Coronary artery (tissue), 2 donors: ENCODE results near the gene MFGE8.
A peak's percentile ranks its signal among the peaks of the same experiment; 100 is the strongest.

Experiments
- DNase-seq: peaks from one replicate; pipeline ENCODE4 v3.0.0-alpha.2; 2017; ENCODE audit warnings: low spot score
- H3K27ac ChIP-seq, 2 donors: fragments of 200-600 bp; sonication (generic); one replicate each; pipeline ENCODE4 v1.5.1; 2016 to 2019
- H3K4me3 ChIP-seq: fragments of 200-600 bp; sonication (generic); 2 replicates; pipeline ENCODE4 v1.5.1; 2016; ENCODE audit warnings: mild to moderate bottlenecking, moderate library complexity
- TF ChIP-seq, protein P1 (sequence below): fragments of 200-600 bp; sonication (generic); IDR thresholded peaks from one replicate; pipeline ENCODE4 v1.5.1; 2019; ENCODE audit warnings: antibody characterized with exemption

Gene MFGE8

GRCh38 chr15:88907111-88907510 lies 6.1 kb downstream of the MFGE8 start:
- DNase-seq: no peak
- TF ChIP-seq, protein P1, sequence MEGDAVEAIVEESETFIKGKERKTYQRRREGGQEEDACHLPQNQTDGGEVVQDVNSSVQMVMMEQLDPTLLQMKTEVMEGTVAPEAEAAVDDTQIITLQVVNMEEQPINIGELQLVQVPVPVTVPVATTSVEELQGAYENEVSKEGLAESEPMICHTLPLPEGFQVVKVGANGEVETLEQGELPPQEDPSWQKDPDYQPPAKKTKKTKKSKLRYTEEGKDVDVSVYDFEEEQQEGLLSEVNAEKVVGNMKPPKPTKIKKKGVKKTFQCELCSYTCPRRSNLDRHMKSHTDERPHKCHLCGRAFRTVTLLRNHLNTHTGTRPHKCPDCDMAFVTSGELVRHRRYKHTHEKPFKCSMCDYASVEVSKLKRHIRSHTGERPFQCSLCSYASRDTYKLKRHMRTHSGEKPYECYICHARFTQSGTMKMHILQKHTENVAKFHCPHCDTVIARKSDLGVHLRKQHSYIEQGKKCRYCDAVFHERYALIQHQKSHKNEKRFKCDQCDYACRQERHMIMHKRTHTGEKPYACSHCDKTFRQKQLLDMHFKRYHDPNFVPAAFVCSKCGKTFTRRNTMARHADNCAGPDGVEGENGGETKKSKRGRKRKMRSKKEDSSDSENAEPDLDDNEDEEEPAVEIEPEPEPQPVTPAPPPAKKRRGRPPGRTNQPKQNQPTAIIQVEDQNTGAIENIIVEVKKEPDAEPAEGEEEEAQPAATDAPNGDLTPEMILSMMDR: no peak
- Histone ChIP-seq H3K4me3 (peak overlapping the region; percentile 97), H3K27ac (peak overlapping the region; percentile 94 to 98)

DNA sequence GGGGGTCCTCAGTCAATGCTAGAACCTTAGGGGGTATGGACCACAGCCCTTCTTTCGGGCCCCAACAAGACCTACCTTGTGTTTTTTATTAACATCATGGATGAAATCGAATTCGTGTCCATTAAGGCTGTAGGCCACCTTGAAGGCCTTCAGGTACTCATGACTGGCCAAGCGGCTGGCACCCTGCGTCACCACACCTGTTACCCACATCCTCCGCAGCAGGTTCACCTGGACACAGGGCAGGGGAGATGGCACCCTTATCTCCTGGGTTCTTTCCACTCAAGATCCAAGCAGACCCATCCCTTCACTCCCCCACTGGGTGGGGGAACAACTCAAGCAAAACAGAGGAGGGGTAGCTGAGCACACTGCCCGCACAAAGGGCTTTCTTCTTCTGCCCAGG lies 6.6 kb downstream of the MFGE8 start:
- Histone ChIP-seq H3K27ac (peak overlapping the region; percentile 94 to 98), H3K4me3 (peak overlapping the region; percentile 97)
- DNase-seq: peak; percentile 67
- TF ChIP-seq, protein P1: no peak

DNA sequence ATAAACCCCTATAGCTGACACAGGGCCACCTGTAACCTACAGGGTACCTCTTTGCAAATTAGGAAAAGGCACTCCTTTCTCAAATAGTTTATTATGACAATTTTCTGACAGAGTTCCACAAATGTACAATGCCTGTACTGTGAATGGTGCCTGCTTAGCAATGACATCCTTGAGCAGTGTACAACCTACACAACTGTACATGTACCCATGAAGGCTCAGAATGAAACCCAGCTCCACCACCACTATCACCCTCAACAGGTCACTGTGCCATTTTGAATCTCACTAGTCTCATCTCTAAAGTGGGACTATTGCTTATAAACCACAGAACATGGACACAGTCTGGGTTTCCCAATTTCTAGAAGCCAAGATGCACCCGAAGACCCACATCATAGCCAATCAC lies 7.0 kb downstream of the MFGE8 start:
- TF ChIP-seq, protein P1: no peak
- Histone ChIP-seq H3K4me3 (no peak overlapping the region), H3K27ac (peak overlapping the region; percentile 94 to 98)
- no peak for DNase-seq

- Histone ChIP-seq H3K27ac (peak overlapping the region; percentile 94 to 98), H3K4me3 (peak overlapping the region; percentile 42)
- DNase-seq: peak; percentile 64
- TF ChIP-seq, protein P1: no peak
These were observed 7.6 kb downstream of the MFGE8 start for GRCh38 chr15:88905576-88905975.

DNA sequence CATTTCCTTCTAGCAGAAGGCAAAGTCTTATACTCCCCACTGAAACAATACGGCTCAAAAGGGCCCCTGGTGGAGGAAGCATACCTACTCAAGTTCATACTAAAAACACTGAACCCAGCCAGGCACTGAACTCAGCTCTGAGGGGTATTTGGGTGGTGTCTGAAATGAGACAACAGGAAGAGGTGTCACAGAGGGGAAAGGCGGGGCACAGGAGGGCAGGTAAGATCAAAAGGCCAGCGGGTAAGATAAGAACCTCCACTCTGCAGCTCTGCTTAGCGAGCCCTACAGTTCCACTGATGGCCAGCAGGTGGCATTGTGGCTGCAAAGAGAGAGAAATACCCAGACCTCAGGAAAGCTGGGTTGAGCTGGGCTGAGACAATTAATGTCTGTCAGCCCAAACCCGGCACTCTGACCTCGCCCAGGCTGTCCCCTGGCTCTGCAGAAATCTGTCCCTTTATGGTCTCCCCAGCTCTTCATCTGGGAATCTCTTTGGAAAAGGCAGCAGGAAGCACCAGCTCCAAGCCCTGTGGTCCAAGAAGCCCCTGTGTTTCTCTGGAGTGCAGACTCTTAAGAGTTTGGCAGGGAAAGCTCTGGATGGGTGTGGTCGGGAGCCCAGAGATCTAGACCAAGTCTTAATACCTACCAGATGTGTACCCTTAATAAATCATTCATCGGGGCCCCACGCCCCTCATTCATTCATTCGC lies 8.4 kb downstream of the MFGE8 start:
- peak overlapping the region; percentile 94 to 98 for H3K27ac ChIP-seq
- H3K4me3 ChIP-seq: peak overlapping the region; percentile 42
- peak; percentile 87 for DNase-seq
- TF ChIP-seq, protein P1: peak; percentile 98

GRCh38 chr15:88904257-88904623 lies 8.9 kb downstream of the MFGE8 start:
- Histone ChIP-seq H3K27ac (peak overlapping the region; percentile 94 to 98), H3K4me3 (no peak overlapping the region)
- TF ChIP-seq, protein P1: no peak
- DNase-seq: peak; percentile 60

GRCh38 chr15:88902846-88903245 lies 10.3 kb downstream of the MFGE8 start:
- Histone ChIP-seq H3K27ac (peak overlapping the region; percentile 33 to 90), H3K4me3 (no peak overlapping the region)
- DNase-seq: no peak
- TF ChIP-seq, protein P1: no peak
